ENCODE results near the gene UTP14A.

The UTP14A gene

GRCh38 chrX:129939986-129940385 is 34.0 kb downstream of the UTP14A start:
- DNase-seq: no peak
- intact Hi-C loops (cut with DNase I): no loop called here

GRCh38 chrX:129940721-129941120 is 34.8 kb downstream of the UTP14A start:
- intact Hi-C loops (cut with DNase I): no loop called here
- no peak for DNase-seq

GRCh38 chrX:129945131-129945530 is 39.2 kb downstream of the UTP14A start:
- DNase-seq: no peak
- intact Hi-C loops (cut with DNase I): no loop called here

GRCh38 chrX:129953334-129953648 is 47.3 kb downstream of the UTP14A start:
- intact Hi-C loops (cut with DNase I): no loop called here
- no peak for DNase-seq

GRCh38 chrX:129953881-129954280 is 47.9 kb downstream of the UTP14A start:
- intact Hi-C loops (cut with DNase I): no loop called here
- DNase-seq: peak in 1 of 10 donors; percentile 22

- DNase-seq: peak in 1 of 10 donors; percentile 24
- intact Hi-C loops (cut with DNase I): no loop called here
Measured at GRCh38 chrX:129954804-129955203, 48.8 kb downstream of the UTP14A start.

GRCh38 chrX:129955682-129956081 is 49.7 kb downstream of the UTP14A start:
- intact Hi-C loops (cut with DNase I): no loop called here

DNA sequence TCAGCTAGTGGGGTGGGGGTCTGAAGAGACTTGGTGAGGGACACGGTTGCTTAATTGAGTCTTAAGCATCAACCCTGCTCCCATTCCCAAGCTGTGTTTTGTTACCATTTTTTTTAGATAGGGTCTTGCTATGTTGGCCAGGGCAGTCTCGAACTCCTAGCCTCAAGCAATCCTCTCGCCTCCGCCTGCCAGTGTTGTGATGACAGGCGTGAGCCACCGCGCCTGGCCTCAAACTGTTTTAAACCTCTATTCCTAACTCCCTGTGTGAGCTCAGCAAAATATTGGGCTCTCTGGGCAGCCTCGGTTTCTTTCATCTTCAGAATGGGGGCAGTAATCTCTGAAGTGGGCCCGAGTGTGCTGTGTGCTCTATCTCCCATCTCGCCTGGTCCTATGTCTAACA is 50.2 kb downstream of the UTP14A start:
- peak in 1 of 10 donors; percentile 14 for DNase-seq
- intact Hi-C loops (cut with DNase I): no loop called here

More at GRCh38 chrX:129955682-129956081, 49.7 kb downstream of the UTP14A start:
- no peak for DNase-seq

GRCh38 chrX:129956765-129957164 is 50.8 kb downstream of the UTP14A start:
- DNase-seq: no peak
- intact Hi-C loops (cut with DNase I): no loop called here

DNA sequence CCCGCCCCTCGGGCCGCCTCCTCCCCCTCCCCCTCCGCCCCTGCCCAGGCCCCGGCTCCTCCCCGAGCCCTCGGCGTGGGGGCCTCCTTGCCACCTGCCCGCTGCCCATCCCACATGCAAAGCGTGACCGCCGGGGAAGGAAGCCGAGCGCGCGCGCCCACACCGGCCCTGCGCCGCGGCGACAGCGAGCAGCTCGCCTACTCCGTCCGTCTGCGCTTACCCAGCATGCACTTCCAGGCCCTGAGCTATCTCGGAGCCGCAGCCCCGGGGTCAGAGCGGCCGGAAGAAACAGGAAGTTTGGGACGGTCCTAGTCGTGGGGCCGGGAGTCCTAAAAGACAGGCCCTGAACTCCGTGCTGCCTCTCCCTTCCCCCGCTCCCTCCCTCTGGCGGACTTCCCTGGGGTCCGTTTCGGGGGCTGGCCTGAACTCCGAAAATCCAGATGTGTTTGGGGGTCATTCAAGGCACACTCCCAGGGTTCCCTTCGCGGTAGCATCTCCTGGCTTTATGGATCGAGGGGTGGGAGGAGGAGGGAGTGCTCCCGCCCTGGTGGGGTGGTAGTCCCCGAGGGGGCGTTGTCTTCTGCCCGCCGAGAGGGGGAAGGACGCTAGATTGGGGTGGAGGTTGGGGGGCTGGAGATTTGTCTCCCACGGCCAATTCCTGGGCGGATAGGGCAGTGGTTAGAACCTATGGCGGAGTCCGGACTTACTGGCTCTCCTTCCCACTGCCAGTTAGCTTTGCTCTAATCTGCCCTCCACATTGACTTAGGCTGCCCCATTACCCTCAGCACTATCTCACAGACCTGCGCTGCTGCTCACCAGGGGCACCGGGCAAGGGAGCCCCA is 51.5 kb downstream of the UTP14A start:
- peak in 5 of 10 donors; percentile 34 to 90 (median 78) for DNase-seq
- intact Hi-C loops (cut with DNase I): no loop called here

GRCh38 chrX:129958083-129958465 is 52.1 kb downstream of the UTP14A start:
- peak in 1 of 10 donors; percentile 41 for DNase-seq

DNA sequence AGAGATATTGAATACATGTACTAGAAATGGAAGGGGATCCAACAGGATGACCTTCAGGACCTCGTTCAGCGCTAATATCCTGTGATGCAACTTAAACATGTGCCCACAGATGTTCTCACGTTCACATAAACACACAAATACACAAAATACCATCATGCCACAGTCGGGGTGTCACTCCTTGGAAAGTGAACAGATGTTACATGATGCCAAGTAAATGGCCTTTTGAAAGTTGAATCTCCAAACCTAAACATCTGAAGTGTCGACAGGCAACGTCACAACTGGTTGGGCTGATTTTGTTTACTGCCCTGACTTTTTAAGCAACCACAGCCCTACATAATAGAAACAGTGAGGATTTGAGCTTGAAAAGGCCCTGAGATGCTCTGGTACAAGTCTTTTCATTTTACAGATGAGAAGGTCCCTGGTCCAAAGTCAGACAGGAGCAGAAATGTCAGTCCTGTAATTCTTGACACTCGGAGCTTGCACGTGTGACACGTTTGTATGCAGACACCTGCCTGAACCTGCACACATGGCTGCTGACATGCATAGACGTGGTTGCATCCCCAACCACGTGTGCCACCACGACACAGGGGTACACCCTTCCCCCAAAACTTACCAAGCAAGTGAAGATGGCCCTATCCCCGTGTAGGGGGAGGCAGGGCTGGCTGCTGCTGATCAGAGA is 53.0 kb downstream of the UTP14A start:
- intact Hi-C loops (cut with DNase I): no loop called here
- peak in 1 of 10 donors; percentile 11 for DNase-seq

More at GRCh38 chrX:129958083-129958465, 52.1 kb downstream of the UTP14A start:
- intact Hi-C loops (cut with DNase I): no loop called here

DNA sequence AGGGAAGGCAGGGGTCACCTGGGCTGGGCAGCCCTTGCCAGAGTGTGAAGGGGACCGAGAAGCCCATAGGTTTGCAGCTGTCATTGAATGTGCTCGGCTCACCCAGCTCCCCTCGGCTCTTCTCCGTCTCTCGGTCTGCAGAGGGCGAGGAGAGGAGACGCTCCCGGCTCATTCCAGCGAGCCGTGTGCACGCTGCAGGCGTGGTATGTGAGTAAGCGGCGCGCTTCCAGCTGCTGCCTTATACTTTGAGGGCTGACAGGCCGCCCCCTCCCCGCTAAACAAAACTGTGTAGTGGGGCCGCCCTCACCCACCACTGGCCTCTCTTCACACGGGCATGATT is 53.5 kb downstream of the UTP14A start:
- intact Hi-C loops (cut with DNase I): no loop called here
- peak in 2 of 10 donors; percentile 79 to 85 for DNase-seq

DNA sequence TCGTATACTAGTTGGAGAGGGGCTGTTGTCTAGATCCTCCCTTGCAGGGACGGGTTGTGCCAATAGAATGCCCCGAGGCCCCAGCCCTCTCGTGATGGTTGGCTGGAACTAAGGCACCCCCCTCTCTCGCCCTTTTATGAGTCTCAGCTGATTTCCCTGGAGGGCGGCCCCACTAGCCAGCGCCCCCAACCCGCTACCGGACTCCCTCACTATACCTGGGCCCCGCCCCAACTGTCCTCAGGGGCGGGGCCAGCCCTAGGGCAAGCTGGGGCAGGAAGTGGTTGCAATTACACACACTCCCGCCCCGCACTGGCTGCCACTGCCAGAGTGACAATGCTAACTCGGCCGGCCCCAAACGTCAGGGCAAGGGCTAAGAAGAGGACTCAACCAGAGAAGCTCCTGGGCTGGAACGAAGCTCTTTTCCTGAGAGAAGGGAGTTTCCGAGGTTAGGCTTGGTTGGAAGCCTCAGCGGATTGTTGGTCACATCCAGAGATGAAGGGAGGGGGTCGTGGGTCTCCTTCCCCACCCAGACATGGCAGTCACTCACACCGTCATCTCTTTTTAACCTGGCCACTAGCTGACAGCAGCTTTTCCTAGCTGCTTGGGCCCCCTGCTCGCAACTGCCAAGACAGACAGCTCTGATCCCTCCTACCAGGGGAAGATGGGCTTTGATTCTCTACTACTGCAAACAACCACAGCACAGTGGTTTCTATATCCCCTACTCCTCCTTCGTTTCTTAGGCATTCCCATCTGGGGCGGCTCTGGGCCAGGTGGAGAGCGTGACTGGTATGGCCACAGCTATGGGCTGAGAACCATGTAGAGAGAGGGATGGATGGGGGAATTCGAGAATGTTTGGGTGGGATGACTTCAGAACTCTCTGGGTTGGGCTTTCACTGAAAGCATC is 55.5 kb downstream of the UTP14A start:
- peak in 2 of 10 donors; percentile 12 to 77 for DNase-seq
- intact Hi-C loops (cut with DNase I): no loop called here

DNA sequence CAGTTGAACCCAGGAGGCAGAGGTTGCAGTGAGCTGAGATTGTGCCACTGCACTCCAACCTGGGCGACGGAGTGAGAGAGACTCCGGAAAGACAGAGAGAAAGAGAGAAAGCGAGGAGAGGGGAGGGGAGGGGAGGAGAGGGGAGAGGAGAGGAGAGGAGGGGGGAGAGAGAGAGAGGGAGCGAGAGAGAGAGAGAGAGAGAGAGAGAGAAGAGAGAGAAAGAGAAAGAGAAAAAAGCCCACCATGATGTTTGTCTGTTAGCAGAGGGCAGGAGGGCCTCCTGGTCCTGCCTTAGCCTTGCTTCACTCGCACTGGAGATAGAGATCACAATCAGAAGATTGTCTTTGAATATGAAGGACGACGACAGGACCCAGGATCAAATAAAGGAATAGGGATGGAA is 57.8 kb downstream of the UTP14A start:
- peak in 1 of 10 donors; percentile 12 for DNase-seq
- intact Hi-C loops (cut with DNase I): no loop called here

GRCh38 chrX:129965166-129965565 is 59.2 kb downstream of the UTP14A start:
- DNase-seq: peak in 1 of 10 donors; percentile 8
- intact Hi-C loops (cut with DNase I): no loop called here

DNA sequence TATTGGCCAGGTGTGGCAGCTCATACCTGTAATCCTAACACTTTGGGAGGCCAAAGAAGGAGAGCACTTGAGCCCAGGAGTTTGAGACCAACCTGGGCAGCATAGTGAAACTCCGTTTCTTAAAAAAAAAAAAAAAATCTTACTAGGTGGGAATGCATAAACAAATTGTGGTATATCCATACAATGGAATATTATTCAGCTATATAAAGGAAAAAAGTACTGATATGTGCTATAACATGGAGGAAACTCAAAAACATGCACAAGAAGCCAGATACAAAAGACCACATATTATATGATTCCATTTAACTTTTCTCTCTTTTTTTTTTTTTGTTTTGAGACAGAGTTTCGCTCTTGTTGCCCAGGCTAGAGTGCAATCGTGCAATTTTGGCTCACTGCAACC is 63.0 kb downstream of the UTP14A start:
- intact Hi-C loops (cut with DNase I): no loop called here
- DNase-seq: no peak

DNA sequence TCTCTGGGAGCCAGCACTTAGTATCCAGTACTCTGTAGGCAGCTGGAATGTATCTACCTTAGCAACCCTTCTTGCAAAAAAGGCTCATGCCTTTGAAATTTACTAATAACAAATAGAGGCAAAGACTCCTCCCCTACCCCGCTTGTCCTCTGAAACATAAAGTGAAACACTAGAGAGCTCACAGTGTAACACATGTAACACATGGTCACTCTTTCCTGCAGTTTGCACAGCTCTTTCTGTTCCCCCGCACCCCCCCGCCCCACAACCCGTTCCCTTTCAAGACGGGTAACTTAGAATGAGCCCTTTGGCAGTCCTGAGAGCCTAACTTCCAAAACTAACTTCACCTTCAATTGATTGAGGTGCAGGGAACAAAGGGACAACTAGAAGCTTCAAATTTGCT is 70.5 kb downstream of the UTP14A start:
- DNase-seq: no peak
- intact Hi-C loops (cut with DNase I): no loop called here

All from posterior cingulate gyrus (tissue), 11 donors.